ENCODE data around the gene GUCY1A2. TPM values are rescaled to one million over a fixed set of nuclear protein-coding genes. Genes with fewer than 3 reads are reported as not detected.

The GUCY1A2 gene
- total RNA-seq, 4 donors from 2014 or later: 3.6 to 8.0 (median 4.0) TPM

DNA sequence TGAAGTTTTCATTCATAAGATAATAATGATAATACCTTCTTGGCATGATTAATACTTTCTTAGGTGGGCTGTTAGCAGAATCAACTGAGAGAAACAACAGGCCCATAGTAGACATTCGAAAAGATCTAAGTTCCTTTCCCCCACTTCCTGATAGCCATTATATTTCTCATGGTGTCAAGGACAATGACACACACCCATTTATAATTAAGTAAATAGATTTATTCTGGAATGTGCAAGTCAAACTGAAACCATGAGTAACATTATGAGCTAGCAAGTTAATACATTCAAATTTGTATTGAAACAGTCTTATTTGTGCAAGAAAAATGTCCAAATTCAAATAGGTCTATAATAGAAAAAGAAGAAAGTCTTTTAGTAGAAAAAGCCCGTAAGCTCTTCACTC lies 301.1 kb downstream of the GUCY1A2 start:
- no peak overlapping the region for H3K4me3 ChIP-seq
- H3K9me3 ChIP-seq: no peaks in the 10 kb centered on the region
- no peaks in the 10 kb centered on the region for H3K27me3 ChIP-seq
- H3K27ac ChIP-seq: no peak overlapping the region
- DNase-seq (ENCODE audit: low spot score in 2 of 2): no peak
- TF ChIP-seq, protein P1, sequence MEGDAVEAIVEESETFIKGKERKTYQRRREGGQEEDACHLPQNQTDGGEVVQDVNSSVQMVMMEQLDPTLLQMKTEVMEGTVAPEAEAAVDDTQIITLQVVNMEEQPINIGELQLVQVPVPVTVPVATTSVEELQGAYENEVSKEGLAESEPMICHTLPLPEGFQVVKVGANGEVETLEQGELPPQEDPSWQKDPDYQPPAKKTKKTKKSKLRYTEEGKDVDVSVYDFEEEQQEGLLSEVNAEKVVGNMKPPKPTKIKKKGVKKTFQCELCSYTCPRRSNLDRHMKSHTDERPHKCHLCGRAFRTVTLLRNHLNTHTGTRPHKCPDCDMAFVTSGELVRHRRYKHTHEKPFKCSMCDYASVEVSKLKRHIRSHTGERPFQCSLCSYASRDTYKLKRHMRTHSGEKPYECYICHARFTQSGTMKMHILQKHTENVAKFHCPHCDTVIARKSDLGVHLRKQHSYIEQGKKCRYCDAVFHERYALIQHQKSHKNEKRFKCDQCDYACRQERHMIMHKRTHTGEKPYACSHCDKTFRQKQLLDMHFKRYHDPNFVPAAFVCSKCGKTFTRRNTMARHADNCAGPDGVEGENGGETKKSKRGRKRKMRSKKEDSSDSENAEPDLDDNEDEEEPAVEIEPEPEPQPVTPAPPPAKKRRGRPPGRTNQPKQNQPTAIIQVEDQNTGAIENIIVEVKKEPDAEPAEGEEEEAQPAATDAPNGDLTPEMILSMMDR (IDR thresholded peaks at IDR 0.05): no peak
- no peak for TF ChIP-seq POLR2A (IDR thresholded peaks at IDR 0.05)
- no peak for TF ChIP-seq EP300 (IDR thresholded peaks at IDR 0.05)
- WGBS, 2 donors: 66 to 75% methylated on average over 2 of the region's 2 CpGs
- H3K4me1 ChIP-seq: no peaks in the 10 kb centered on the region
- no peaks in the 10 kb centered on the region for H3K36me3 ChIP-seq

DNA sequence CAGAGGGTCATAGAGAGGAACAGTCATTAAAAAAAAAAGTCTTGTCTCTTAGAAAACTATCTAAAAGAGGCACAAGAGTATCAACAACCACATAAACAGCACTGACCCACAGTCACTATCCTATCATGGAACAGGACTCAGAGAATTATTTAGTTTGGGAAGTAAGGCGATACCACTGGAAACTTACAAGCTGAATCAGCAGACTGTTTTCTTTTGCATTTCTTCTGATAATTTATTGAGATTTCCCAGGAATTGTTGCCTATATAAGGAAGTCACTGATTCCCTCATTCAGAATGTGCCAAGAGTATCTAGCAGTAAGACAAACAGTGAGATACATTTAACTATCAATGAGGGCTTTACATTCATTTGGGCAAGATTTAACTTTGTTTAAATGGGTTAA lies 304.1 kb downstream of the GUCY1A2 start:
- Histone ChIP-seq H3K4me1 (no peaks in the 10 kb centered on the region), H3K36me3 (no peaks in the 10 kb centered on the region), H3K9me3 (no peaks in the 10 kb centered on the region), H3K4me3 (no peak overlapping the region), H3K27me3 (no peaks in the 10 kb centered on the region), H3K27ac (no peak overlapping the region)
- DNase-seq (ENCODE audit: low spot score in 2 of 2): no peak
- WGBS, 2 donors: 44 to 46% methylated on average over 1 of the region's 1 CpG
- TF ChIP-seq POLR2A (IDR thresholded peaks at IDR 0.05): no peak
- no peak for TF ChIP-seq EP300 (IDR thresholded peaks at IDR 0.05)

DNA sequence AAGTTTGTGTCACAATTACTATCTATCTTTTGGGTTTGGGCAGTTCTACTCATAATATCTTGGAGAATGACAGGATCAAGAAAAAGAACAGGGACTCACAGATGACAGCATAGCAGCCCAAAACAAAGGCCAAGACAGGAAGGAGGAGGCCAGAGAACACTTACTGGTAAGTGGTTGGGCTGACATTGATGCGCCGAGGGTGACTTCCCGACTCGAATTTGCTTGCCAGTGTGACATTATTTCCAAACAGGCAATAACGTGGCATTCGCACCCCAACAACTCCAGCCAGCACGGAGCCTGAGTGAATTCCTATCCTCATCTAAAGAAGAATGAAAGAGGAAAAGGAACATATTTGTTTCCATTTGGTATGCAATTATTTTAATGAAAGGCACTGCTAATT lies 309.9 kb downstream of the GUCY1A2 start:
- Histone ChIP-seq H3K27me3 (no peaks in the 10 kb centered on the region), H3K36me3 (no peaks in the 10 kb centered on the region), H3K4me3 (no peak overlapping the region), H3K4me1 (no peaks in the 10 kb centered on the region), H3K27ac (no peak overlapping the region), H3K9me3 (no peaks in the 10 kb centered on the region)
- WGBS, 2 donors: 68 to 83% methylated on average over 7 of the region's 7 CpGs
- DNase-seq (ENCODE audit: low spot score in 2 of 2): no peak
- TF ChIP-seq EP300 (IDR thresholded peaks at IDR 0.05) (no peak), POLR2A (IDR thresholded peaks at IDR 0.05) (no peak)
- TF ChIP-seq, protein P1 (IDR thresholded peaks at IDR 0.05): no peak

DNA sequence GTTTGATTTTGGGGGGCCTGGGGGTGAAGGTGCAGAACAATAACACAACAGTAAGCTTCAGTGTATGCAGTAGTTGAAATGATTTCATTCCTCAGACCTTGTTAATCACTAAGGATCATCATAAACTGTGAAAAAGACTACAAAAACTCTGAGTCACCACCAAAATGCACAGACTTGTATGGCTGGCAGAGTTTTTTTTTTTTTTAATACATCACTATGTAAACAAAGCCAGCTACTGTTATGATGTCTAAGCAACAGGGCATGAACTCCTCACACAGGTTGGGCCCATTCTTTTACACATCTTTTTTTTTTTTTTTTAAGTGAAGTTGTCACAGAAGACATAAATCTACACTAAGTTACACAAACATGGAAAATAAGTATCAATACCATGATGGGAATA lies 311.9 kb downstream of the GUCY1A2 start:
- no peak overlapping the region for H3K27ac ChIP-seq
- DNase-seq (ENCODE audit: low spot score in 2 of 2): no peak

DNA sequence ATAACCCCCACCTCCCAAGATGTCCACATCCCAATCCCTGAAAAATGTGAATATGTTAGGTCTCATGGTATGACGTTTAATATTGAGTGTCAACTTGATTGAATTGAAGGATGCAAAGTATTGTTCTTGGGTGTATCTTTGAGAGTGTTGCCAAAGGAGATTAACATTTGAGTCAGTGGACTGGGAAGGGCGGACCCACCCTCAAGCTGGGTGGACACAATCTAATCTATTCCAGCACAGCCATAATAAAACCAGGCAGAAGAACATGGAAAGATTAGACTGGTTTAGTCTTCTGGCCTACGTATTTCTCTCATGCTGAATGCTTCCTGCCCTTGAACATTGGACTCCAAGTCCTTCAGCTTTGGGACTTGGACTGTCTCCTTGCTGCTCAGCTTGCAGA lies 315.5 kb downstream of the GUCY1A2 start:
- no peak for DNase-seq (ENCODE audit: low spot score in 2 of 2)
- no peak overlapping the region for H3K27ac ChIP-seq
- no peaks in the 10 kb centered on the region for H3K27me3 ChIP-seq
- H3K36me3 ChIP-seq: no peaks in the 10 kb centered on the region
- TF ChIP-seq, protein P1 (IDR thresholded peaks at IDR 0.05): no peak
- no peak for TF ChIP-seq EP300 (IDR thresholded peaks at IDR 0.05)
- no peak for TF ChIP-seq POLR2A (IDR thresholded peaks at IDR 0.05)
- H3K4me3 ChIP-seq: no peak overlapping the region
- no peaks in the 10 kb centered on the region for H3K9me3 ChIP-seq
- 86 to 90% methylated on average over 3 of the region's 3 CpGs for WGBS, 2 donors
- H3K4me1 ChIP-seq: no peaks in the 10 kb centered on the region

More for the DNA sequence above, 311.9 kb downstream of the GUCY1A2 start:
- no peaks in the 10 kb centered on the region for H3K4me1 ChIP-seq
- H3K9me3 ChIP-seq: no peaks in the 10 kb centered on the region
- H3K36me3 ChIP-seq: no peaks in the 10 kb centered on the region
- H3K27me3 ChIP-seq: no peaks in the 10 kb centered on the region
- no peak overlapping the region for H3K4me3 ChIP-seq
- TF ChIP-seq, protein P1 (IDR thresholded peaks at IDR 0.05): no peak
- TF ChIP-seq POLR2A (IDR thresholded peaks at IDR 0.05) (no peak), EP300 (IDR thresholded peaks at IDR 0.05) (no peak)

DNA sequence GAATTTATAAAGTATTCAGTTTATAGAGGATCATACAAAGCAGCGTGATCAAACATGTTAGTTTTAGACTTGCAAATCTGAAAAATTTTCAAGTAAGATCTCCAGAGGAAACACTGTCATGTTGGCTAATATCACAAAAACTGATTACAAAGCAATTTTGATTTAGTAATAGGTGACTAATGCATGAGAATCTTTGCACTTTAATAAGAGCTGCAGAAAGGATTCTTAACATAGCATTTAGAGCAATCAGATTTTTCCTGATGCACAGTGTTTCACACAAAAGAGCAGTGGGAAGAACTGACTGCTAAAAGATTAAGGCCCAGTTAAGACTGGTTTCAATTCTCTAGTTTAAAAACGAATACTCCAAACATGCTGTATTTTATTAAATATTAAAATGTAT lies 321.2 kb downstream of the GUCY1A2 start:
- Histone ChIP-seq H3K4me3 (no peak overlapping the region), H3K36me3 (no peaks in the 10 kb centered on the region), H3K4me1 (no peaks in the 10 kb centered on the region), H3K27ac (no peak overlapping the region), H3K9me3 (no peaks in the 10 kb centered on the region), H3K27me3 (no peaks in the 10 kb centered on the region)
- TF ChIP-seq EP300 (IDR thresholded peaks at IDR 0.05) (no peak), POLR2A (IDR thresholded peaks at IDR 0.05) (no peak)
- TF ChIP-seq, protein P1 (IDR thresholded peaks at IDR 0.05): no peak
- 78 to 81% methylated on average over 2 of the region's 2 CpGs for WGBS, 2 donors
- no peak for DNase-seq (ENCODE audit: low spot score in 2 of 2)
